ENCODE data around the gene LAMA2. TPM values are rescaled to one million over a fixed set of nuclear protein-coding genes. Genes with fewer than 3 reads are reported as not detected.

Gene LAMA2
- total and polyA plus RNA-seq, 7 donors = 0.46 to 131 (median 59.6) TPM

DNA sequence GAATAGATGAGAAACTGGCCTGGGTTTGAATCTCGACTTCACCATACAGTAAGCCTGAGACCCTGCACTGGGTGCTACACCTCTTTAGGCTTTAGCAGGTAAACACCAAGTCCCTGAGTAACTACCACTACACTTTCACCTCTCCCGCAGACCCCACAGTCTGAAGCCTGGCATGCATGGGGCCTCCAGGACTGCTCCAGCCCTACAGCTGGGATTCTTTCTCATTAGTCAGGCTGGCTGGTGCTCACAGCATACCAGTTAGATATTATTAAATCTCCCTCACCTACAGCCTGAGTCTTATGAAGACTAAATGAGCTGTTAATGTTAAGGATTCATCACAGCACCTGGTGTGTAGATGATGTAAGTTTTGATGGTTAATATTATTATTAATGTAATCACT lies 438.4 kb downstream of the LAMA2 start:
- Histone ChIP-seq H3K27me3 (no peaks in the 10 kb centered on the region), H3K4me3 (no peak overlapping the region), H3K36me3 (peaks cover 0 to 15% (median 0%) of the 10 kb centered on the region in 4 donors), H3K27ac (no peak overlapping the region), H3K4me1 (no peaks in the 10 kb centered on the region), H3K9me3 (no peaks in the 10 kb centered on the region)
- intact Hi-C loops (cut with DNase I) = no loop called here
- 80 to 87% methylated on average over 2 of the region's 2 CpGs for WGBS, 2 donors
- no peak for DNase-seq
- TF ChIP-seq POLR2A (IDR thresholded peaks at IDR 0.05) (no peak), POLR2AphosphoS5 (IDR thresholded peaks at IDR 0.05) (no peak), EP300 (IDR thresholded peaks at IDR 0.05) (no peak)
- TF ChIP-seq, protein P1, sequence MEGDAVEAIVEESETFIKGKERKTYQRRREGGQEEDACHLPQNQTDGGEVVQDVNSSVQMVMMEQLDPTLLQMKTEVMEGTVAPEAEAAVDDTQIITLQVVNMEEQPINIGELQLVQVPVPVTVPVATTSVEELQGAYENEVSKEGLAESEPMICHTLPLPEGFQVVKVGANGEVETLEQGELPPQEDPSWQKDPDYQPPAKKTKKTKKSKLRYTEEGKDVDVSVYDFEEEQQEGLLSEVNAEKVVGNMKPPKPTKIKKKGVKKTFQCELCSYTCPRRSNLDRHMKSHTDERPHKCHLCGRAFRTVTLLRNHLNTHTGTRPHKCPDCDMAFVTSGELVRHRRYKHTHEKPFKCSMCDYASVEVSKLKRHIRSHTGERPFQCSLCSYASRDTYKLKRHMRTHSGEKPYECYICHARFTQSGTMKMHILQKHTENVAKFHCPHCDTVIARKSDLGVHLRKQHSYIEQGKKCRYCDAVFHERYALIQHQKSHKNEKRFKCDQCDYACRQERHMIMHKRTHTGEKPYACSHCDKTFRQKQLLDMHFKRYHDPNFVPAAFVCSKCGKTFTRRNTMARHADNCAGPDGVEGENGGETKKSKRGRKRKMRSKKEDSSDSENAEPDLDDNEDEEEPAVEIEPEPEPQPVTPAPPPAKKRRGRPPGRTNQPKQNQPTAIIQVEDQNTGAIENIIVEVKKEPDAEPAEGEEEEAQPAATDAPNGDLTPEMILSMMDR (IDR thresholded peaks at IDR 0.05) = no peak

DNA sequence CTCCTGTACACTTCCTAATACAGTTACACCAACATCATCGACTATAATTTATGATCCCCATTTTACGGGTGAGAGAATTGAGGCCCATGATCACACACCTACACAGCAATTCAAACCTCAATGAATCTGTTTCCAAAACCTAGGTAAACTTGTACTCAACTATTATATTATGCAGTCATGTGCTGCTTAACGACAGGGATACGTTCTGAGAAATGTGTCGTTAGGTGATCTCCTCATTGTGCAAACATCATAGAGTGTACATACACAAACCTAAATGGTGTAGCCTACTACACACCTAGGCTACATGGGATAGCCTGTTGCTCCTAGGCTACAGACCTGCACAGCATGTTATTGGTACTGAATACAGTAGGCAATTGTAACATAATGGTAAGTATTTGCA lies 441.4 kb downstream of the LAMA2 start:
- intact Hi-C loops (cut with DNase I) = no loop called here
- no peak for DNase-seq
- Histone ChIP-seq H3K4me1 (no peaks in the 10 kb centered on the region), H3K9me3 (no peaks in the 10 kb centered on the region), H3K27me3 (no peaks in the 10 kb centered on the region), H3K36me3 (peaks cover 0 to 15% (median 0%) of the 10 kb centered on the region in 4 donors), H3K4me3 (no peak overlapping the region), H3K27ac (no peak overlapping the region)
- 25 to 76% methylated on average over 5 of the region's 5 CpGs for WGBS, 2 donors
- TF ChIP-seq POLR2AphosphoS5 (IDR thresholded peaks at IDR 0.05) (no peak), POLR2A (IDR thresholded peaks at IDR 0.05) (no peak)

DNA sequence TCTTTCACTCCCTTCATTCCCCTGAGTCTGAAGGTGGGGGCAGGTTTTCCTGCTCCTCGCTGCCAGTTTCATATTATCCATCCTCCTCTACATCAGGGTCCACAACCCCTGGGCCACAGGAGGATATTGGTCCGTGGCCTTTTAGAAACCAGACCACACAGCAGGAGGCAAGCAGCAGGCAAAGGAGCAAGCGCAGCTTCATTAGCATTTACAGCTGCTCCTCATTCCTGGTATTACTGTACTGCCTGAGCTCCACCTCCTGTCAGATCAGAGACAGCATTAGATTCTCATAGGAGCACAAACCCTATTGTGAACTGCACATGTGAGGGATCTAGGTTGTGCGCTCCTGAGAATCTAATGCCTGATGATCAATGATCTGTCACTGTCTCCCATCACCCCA lies 446.7 kb downstream of the LAMA2 start:
- intact Hi-C loops (cut with DNase I) = no loop called here

DNA sequence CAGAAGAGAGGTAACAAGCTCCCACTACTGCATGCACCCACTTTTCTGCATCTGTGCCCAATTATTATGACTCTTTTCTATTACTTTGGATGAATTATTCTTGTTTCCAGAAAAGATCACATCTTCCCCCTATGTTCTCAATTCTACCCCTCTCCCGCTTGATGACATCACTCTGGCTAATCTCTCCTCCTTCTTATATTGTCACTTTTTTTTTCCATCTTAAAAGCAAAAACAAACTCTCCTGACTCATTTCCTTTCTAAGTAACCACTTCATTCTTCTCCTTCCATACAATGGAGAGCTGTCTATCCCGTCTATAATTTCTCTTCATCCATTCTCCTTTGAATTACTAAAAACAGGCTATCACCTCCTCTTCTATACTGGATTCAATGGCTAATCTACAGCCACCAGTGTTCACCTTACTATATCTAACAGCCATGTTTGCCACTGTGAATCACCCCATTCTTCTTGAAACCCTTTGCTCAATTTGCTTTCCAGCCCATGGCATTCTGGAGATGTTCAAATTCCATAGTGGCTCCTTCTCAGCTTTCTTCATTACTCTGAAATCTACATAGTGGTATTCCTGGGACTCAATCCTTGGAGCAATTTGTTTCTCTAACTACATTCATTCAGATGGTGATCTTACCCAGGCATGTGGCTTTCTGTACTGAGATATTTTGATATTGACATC lies 448.7 kb downstream of the LAMA2 start:
- Histone ChIP-seq H3K4me3 (no peak overlapping the region), H3K9me3 (no peaks in the 10 kb centered on the region), H3K4me1 (no peaks in the 10 kb centered on the region), H3K36me3 (peaks cover 0 to 4% (median 0%) of the 10 kb centered on the region in 4 donors), H3K27ac (no peak overlapping the region), H3K27me3 (no peaks in the 10 kb centered on the region)
- no peak for DNase-seq
- WGBS, 2 donors = 77 to 82% methylated on average over 2 of the region's 2 CpGs
- intact Hi-C loops (cut with DNase I) = no loop called here
- TF ChIP-seq EP300 (IDR thresholded peaks at IDR 0.05) (no peak), POLR2AphosphoS5 (IDR thresholded peaks at IDR 0.05) (no peak), POLR2A (IDR thresholded peaks at IDR 0.05) (no peak)
- TF ChIP-seq, protein P1 (IDR thresholded peaks at IDR 0.05) = no peak

More for the DNA sequence above, 446.7 kb downstream of the LAMA2 start:
- no peak overlapping the region for H3K4me3 ChIP-seq
- no peaks in the 10 kb centered on the region for H3K4me1 ChIP-seq
- H3K27me3 ChIP-seq = no peaks in the 10 kb centered on the region
- H3K36me3 ChIP-seq = peaks cover 0 to 4% (median 0%) of the 10 kb centered on the region in 4 donors
- 79 to 84% methylated on average over 4 of the region's 4 CpGs for WGBS, 2 donors
- H3K9me3 ChIP-seq = no peaks in the 10 kb centered on the region
- DNase-seq = no peak
- no peak overlapping the region for H3K27ac ChIP-seq
- TF ChIP-seq EP300 (IDR thresholded peaks at IDR 0.05) = no peak

DNA sequence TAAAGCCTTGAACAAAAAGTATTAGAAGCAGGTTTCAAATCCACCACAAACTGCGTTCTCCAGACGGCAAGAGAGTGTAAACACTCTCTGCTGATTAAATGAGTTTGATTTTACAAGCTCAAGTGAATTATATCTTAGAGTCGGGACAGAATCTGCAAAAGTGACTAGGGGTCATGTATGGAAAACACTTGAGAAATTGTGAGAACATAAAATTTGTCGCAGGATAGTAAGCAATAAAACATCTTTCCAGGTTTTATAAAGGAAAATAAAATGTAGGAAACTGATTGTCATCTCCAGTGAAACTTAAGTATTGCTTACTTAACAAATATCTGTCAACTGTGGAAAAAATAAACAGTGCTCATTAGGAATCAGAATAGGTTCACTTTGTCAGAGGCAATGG lies 452.9 kb downstream of the LAMA2 start:
- Histone ChIP-seq H3K27ac (no peak overlapping the region), H3K4me1 (no peaks in the 10 kb centered on the region), H3K36me3 (no peaks in the 10 kb centered on the region), H3K27me3 (no peaks in the 10 kb centered on the region), H3K9me3 (no peaks in the 10 kb centered on the region), H3K4me3 (no peak overlapping the region)
- no peak for DNase-seq
- intact Hi-C loops (cut with DNase I) = no loop called here
- 32 to 64% methylated on average over 4 of the region's 4 CpGs for WGBS, 2 donors
- TF ChIP-seq, protein P1 (IDR thresholded peaks at IDR 0.05) = no peak
- TF ChIP-seq POLR2A (IDR thresholded peaks at IDR 0.05) (no peak), EP300 (IDR thresholded peaks at IDR 0.05) (no peak), POLR2AphosphoS5 (IDR thresholded peaks at IDR 0.05) (no peak)

DNA sequence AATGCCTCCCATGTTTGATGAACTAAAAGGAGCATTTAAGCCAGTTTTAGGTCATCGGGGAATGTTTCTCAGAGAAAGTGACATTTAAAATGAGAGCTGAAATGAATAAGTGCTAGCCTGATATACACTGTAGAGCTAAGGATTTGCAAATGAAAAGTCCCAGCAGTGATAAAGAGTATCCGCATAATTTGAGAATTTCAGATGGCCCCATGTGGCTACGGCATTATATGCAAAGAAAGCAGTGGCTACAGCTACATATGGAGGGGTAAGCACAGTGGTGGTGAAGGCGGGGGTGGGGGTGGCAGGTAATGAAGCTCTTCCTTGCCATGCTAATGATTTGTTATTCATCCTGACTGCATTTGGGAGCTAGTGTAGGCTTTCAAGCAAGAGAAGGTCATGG lies 455.7 kb downstream of the LAMA2 start:
- no peaks in the 10 kb centered on the region for H3K27me3 ChIP-seq
- H3K27ac ChIP-seq = no peak overlapping the region
- TF ChIP-seq POLR2A (IDR thresholded peaks at IDR 0.05) (no peak), EP300 (IDR thresholded peaks at IDR 0.05) (no peak), POLR2AphosphoS5 (IDR thresholded peaks at IDR 0.05) (no peak)
- TF ChIP-seq, protein P1 (IDR thresholded peaks at IDR 0.05) = no peak
- no peak overlapping the region for H3K4me3 ChIP-seq
- intact Hi-C loops (cut with DNase I) = no loop called here
- no peaks in the 10 kb centered on the region for H3K9me3 ChIP-seq
- DNase-seq = no peak
- no peaks in the 10 kb centered on the region for H3K4me1 ChIP-seq
- 93 to 94% methylated on average over 4 of the region's 4 CpGs for WGBS, 2 donors
- H3K36me3 ChIP-seq = no peaks in the 10 kb centered on the region

All from sigmoid colon (tissue), 7 donors.